HCT116 (cell line): ENCODE data around the gene PLG. TPM values are rescaled to one million over a fixed set of nuclear protein-coding genes. Genes with fewer than 3 reads are reported as not detected.

Experiments
- ATAC-seq: fragments of 200-7000 bp; cut with Tn5 transposase; 2 replicates; pipeline ENCODE4 v1.9.1; 2020; ENCODE audit warnings: mild to moderate bottlenecking, moderate library complexity
- BruUV-seq: library from RNA; stranded (reverse); fragments of 400-500 nt; replicated peaks from 2 replicates; lab custom pipeline; 2021; lab: Mats Ljungman, UMichigan
- CTCF ChIA-PET: fragments of 300-600 bp; sonication (Branson Sonifier 250); formaldehyde crosslinking; loops from one replicate; lab custom pipeline; 2021; ENCODE audit warnings: antibody characterized with exemption; lab: Charles Lee
- POLR2A ChIA-PET: fragments of 300-600, 350-600 bp; sonication (Branson Sonifier 250); formaldehyde crosslinking; loops from one replicate; lab custom pipeline; 2021; ENCODE audit warnings: antibody characterized with exemption; lab: Charles Lee
- RAD21 ChIA-PET, 2 experiments: fragments of 300-600 bp; sonication (Branson Sonifier 250); formaldehyde crosslinking; loops; one replicate each; lab custom pipeline; 2023; ENCODE audit warnings: low total read pairs in 2 of 2; ENCODE audit not compliant: uncharacterized antibody in 2 of 2, unreplicated experiment in 2 of 2, low non-redundant PET in 1 of 2; lab: Charles Lee
- DNase-seq: peaks from one replicate; pipeline ENCODE4 v3.0.0-alpha.2; 2010; ENCODE audit warnings: low read depth, low spot score
- H2AFZ ChIP-seq: fragments of 200-600 bp; shearing (Covaris generic), sonication (generic); 2 replicates; pipeline ENCODE4 v1.6.1; 2017; ENCODE audit warnings: low read depth, mixed run types, mixed read lengths, antibody characterized with exemption, low read length; ENCODE audit not compliant: poor library complexity, severe bottlenecking
- H3K27ac ChIP-seq: 2 replicates; pipeline ENCODE4 v1.5.1; 2012; ENCODE audit warnings: low read depth, low read length
- H3K27me3 ChIP-seq: fragments of 200-600 bp; sonication (generic); 2 replicates; pipeline ENCODE4 v1.6.1; 2016; ENCODE audit warnings: mixed run types, low read length, mixed read lengths; ENCODE audit not compliant: insufficient read depth
- H3K36me3 ChIP-seq, 2 experiments: fragments of 200-500 bp in 1 of 2; fragments of 200-600 bp in 1 of 2; sonication (Bioruptor generic) in 1 of 2; sonication (generic) in 1 of 2; 2 replicates each; pipeline versions ENCODE4 v1.5.1 to v1.6.1; 2014 to 2016; ENCODE audit warnings: low read length in 2 of 2, inconsistent platforms in 1 of 2, mixed read lengths in 1 of 2, mixed run types in 1 of 2; ENCODE audit not compliant: insufficient read depth in 2 of 2, control insufficient read depth in 1 of 2
- H3K4me1 ChIP-seq, 2 experiments: fragments of 200-600 bp in 1 of 2; sonication (generic) in 1 of 2; 2 replicates each; pipeline versions ENCODE4 v1.5.1 to v1.6.1; 2012 to 2017; ENCODE audit warnings: low read length in 2 of 2, inconsistent platforms in 1 of 2, mild to moderate bottlenecking in 1 of 2, mixed read lengths in 1 of 2, mixed run types in 1 of 2, moderate library complexity in 1 of 2; ENCODE audit not compliant: insufficient read depth in 2 of 2, control insufficient read depth in 1 of 2
- H3K4me2 ChIP-seq: fragments of 200-600 bp; sonication (generic); 2 replicates; pipeline ENCODE4 v1.6.1; 2017; ENCODE audit warnings: mixed run types, low read length, mixed read lengths
- H3K4me3 ChIP-seq, 2 experiments: fragments of 200-600 bp in 1 of 2; sonication (generic) in 1 of 2; replicated peaks in 1 of 2; 2 replicates each; pipeline ENCODE4 v1.5.1; 2011 to 2016; ENCODE audit warnings: low read length in 2 of 2, control low read depth in 1 of 2, low read depth in 1 of 2, mild to moderate bottlenecking in 1 of 2, mixed read lengths in 1 of 2, mixed run types in 1 of 2
- H3K79me2 ChIP-seq: fragments of 200-600 bp; sonication (generic); 2 replicates; pipeline ENCODE4 v1.6.1; 2017; ENCODE audit warnings: mild to moderate bottlenecking, mixed run types, low read length, moderate library complexity, mixed read lengths; ENCODE audit not compliant: insufficient read depth
- H3K9ac ChIP-seq: fragments of 200-600 bp; sonication (generic); 2 replicates; pipeline ENCODE4 v1.6.1; 2016; ENCODE audit warnings: low read length, mixed read lengths
- H3K9me2 ChIP-seq: fragments of 200-600 bp; sonication (generic), shearing (Covaris generic); 2 replicates; pipeline ENCODE4 v1.6.1; 2017; ENCODE audit warnings: mixed run types, mild to moderate bottlenecking, moderate library complexity; ENCODE audit not compliant: insufficient read depth
- H3K9me3 ChIP-seq, 2 experiments: fragments of 200-500 bp in 1 of 2; fragments of 200-600 bp in 1 of 2; sonication (Bioruptor generic) in 1 of 2; sonication (generic) in 1 of 2; 2 replicates each; pipeline ENCODE4 v1.6.1; 2014 to 2017; ENCODE audit warnings: low read length in 2 of 2, mixed read lengths in 2 of 2, inconsistent platforms in 1 of 2, low read depth in 1 of 2, mild to moderate bottlenecking in 1 of 2, mixed run types in 1 of 2, moderate library complexity in 1 of 2; ENCODE audit not compliant: control insufficient read depth in 1 of 2, insufficient read depth in 1 of 2
- H4K20me1 ChIP-seq: fragments of 200-600 bp; sonication (generic), shearing (Covaris generic); 2 replicates; pipeline ENCODE4 v1.6.1; 2017; ENCODE audit warnings: mixed run types, mild to moderate bottlenecking, moderate library complexity; ENCODE audit not compliant: insufficient read depth
- CBX3 ChIP-seq: IDR thresholded peaks from 2 replicates; pipeline ENCODE4 v1.6.1; 2012; ENCODE audit warnings: low read depth
- EGR1 ChIP-seq: IDR thresholded peaks from 2 replicates; pipeline ENCODE4 v1.6.1; 2012; ENCODE audit warnings: low read depth
- ELF1 ChIP-seq: IDR thresholded peaks from 2 replicates; pipeline ENCODE4 v1.6.1; 2012; ENCODE audit warnings: low read depth, borderline replicate concordance
- EZH2 ChIP-seq: fragments of 200-600 bp; sonication (generic); IDR thresholded peaks from 2 replicates; pipeline ENCODE4 v1.6.1; 2017; ENCODE audit warnings: antibody characterized with exemption, mixed run types
- FOSL1 ChIP-seq: IDR thresholded peaks from 2 replicates; pipeline ENCODE4 v1.6.1; 2012; ENCODE audit warnings: low read depth
- JUND ChIP-seq: IDR thresholded peaks from 2 replicates; pipeline ENCODE4 v1.6.1; 2012
- POLR2A ChIP-seq: IDR thresholded peaks from 2 replicates; pipeline ENCODE4 v1.7.0; 2011; ENCODE audit warnings: borderline replicate concordance; ENCODE audit not compliant: insufficient read depth, insufficient read length; ENCODE audit errors: extremely low read depth
- POLR2AphosphoS5 ChIP-seq: IDR thresholded peaks from 2 replicates; pipeline ENCODE4 v1.6.1; 2011; ENCODE audit warnings: mild to moderate bottlenecking, low read depth, low read length, moderate library complexity
- RAD21 ChIP-seq: IDR thresholded peaks from 2 replicates; pipeline ENCODE4 v1.6.1; 2012; ENCODE audit warnings: low read depth, mild to moderate bottlenecking
- SP1 ChIP-seq: IDR thresholded peaks from 2 replicates; pipeline ENCODE4 v1.6.1; 2012; ENCODE audit warnings: low read depth
- TCF7L2 ChIP-seq: IDR thresholded peaks from 2 replicates; pipeline ENCODE4 v1.7.0; 2011; ENCODE audit warnings: borderline replicate concordance, inconsistent platforms; ENCODE audit not compliant: insufficient read depth, insufficient read length; ENCODE audit errors: extremely low read depth
- YY1 ChIP-seq: IDR thresholded peaks from 2 replicates; pipeline ENCODE4 v1.6.1; 2011; ENCODE audit warnings: low read length, low read depth, moderate library complexity, mild to moderate bottlenecking; ENCODE audit not compliant: insufficient replicate concordance; ENCODE audit errors: extremely low read depth
- ZFX ChIP-seq: fragments of 450-650 bp; IDR thresholded peaks from 2 replicates; pipeline ENCODE4 v1.6.1; 2017
- ZNF274 ChIP-seq: fragments of 200-500 bp; sonication (Bioruptor generic); IDR thresholded peaks from 2 replicates; pipeline ENCODE4 v1.6.1; 2014; ENCODE audit warnings: mild to moderate bottlenecking, low read depth, low read length, inconsistent platforms
- intact Hi-C: fragments of 100-400 bp; cut with micrococcal nuclease; formaldehyde crosslinking; loops from 2 replicates; pipeline ENCODE4 v1.10.0; 2022
- total RNA-seq: library from RNA; stranded (reverse); gene quantifications from one replicate; pipeline ENCODE4 v1.2.1, GENCODE V29; 2021; ENCODE audit not compliant: unreplicated experiment
- TF ChIP-seq, protein P1 (sequence below), 3 experiments: fragments of 200-600 bp in 1 of 3; sonication (generic) in 1 of 3; IDR thresholded peaks in 2 of 3; conservative IDR thresholded peaks in 1 of 3; 2 replicates each; pipeline ENCODE4 v1.5.1; 2012 to 2017; ENCODE audit warnings: low read depth in 2 of 3, low read length in 2 of 3, antibody characterized with exemption in 1 of 3, borderline replicate concordance in 1 of 3, control low read depth in 1 of 3, mild to moderate bottlenecking in 1 of 3, mixed read lengths in 1 of 3, mixed run types in 1 of 3, moderate library complexity in 1 of 3; ENCODE audit not compliant: insufficient read depth in 1 of 3
- TF ChIP-seq, protein P2 (sequence below): IDR thresholded peaks from 2 replicates; pipeline ENCODE4 v1.6.1; 2012; ENCODE audit warnings: low read depth
- TF ChIP-seq, protein P3 (sequence below): IDR thresholded peaks from 2 replicates; pipeline ENCODE4 v1.6.1; 2012

The PLG gene
- total RNA-seq, 1 experiment from 2014 or later, result 0.69 TPM

GRCh38 chr6:160678230-160678629 lies 23.8 kb upstream of the PLG start:
- Histone ChIP-seq H3K4me2 (no peak overlapping the region), H3K9me3 (no peaks in the 10 kb centered on the region), H3K27ac (no peak overlapping the region), H3K9me2 (no peaks in the 10 kb centered on the region), H3K79me2 (no peaks in the 10 kb centered on the region), H2AFZ (no peak overlapping the region), H3K27me3 (no peaks in the 10 kb centered on the region), H3K36me3 (no peaks in the 10 kb centered on the region), H3K4me1 (no peaks in the 10 kb centered on the region), H4K20me1 (no peaks in the 10 kb centered on the region), H3K9ac (no peak overlapping the region), H3K4me3 (no peak overlapping the region)
- DNase-seq, result no peak
- ChIA-PET CTCF (no interaction called here), POLR2A (no interaction called here), RAD21 (interaction anchor here in 1 of 2 experiments (0.7 kb wide), 1 partner anchor 145 kb away, joined by 4 read pairs; no protein-coding TSS in a partner anchor)
- no TSS peak for BruUV-seq
- intact Hi-C loops, result no loop called here
- no peak for TF ChIP-seq TCF7L2
- no peak for TF ChIP-seq POLR2A
- no peak for TF ChIP-seq JUND
- TF ChIP-seq CBX3, result no peak
- TF ChIP-seq ZNF274, result no peak
- no peak for TF ChIP-seq YY1
- no peak for TF ChIP-seq FOSL1
- no peak for TF ChIP-seq POLR2AphosphoS5
- TF ChIP-seq EZH2, result no peak
- no peak for TF ChIP-seq SP1
- TF ChIP-seq, protein P1, sequence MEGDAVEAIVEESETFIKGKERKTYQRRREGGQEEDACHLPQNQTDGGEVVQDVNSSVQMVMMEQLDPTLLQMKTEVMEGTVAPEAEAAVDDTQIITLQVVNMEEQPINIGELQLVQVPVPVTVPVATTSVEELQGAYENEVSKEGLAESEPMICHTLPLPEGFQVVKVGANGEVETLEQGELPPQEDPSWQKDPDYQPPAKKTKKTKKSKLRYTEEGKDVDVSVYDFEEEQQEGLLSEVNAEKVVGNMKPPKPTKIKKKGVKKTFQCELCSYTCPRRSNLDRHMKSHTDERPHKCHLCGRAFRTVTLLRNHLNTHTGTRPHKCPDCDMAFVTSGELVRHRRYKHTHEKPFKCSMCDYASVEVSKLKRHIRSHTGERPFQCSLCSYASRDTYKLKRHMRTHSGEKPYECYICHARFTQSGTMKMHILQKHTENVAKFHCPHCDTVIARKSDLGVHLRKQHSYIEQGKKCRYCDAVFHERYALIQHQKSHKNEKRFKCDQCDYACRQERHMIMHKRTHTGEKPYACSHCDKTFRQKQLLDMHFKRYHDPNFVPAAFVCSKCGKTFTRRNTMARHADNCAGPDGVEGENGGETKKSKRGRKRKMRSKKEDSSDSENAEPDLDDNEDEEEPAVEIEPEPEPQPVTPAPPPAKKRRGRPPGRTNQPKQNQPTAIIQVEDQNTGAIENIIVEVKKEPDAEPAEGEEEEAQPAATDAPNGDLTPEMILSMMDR (IDR thresholded peaks at IDR 0.05 in 2 of 3, conservative IDR thresholded peaks at IDR 0.05 in 1 of 3; ENCODE audit: borderline replicate concordance in 1 of 3, insufficient read depth in 1 of 3, low read depth in 2 of 3, low read length in 2 of 3), result no peak
- TF ChIP-seq, protein P2, sequence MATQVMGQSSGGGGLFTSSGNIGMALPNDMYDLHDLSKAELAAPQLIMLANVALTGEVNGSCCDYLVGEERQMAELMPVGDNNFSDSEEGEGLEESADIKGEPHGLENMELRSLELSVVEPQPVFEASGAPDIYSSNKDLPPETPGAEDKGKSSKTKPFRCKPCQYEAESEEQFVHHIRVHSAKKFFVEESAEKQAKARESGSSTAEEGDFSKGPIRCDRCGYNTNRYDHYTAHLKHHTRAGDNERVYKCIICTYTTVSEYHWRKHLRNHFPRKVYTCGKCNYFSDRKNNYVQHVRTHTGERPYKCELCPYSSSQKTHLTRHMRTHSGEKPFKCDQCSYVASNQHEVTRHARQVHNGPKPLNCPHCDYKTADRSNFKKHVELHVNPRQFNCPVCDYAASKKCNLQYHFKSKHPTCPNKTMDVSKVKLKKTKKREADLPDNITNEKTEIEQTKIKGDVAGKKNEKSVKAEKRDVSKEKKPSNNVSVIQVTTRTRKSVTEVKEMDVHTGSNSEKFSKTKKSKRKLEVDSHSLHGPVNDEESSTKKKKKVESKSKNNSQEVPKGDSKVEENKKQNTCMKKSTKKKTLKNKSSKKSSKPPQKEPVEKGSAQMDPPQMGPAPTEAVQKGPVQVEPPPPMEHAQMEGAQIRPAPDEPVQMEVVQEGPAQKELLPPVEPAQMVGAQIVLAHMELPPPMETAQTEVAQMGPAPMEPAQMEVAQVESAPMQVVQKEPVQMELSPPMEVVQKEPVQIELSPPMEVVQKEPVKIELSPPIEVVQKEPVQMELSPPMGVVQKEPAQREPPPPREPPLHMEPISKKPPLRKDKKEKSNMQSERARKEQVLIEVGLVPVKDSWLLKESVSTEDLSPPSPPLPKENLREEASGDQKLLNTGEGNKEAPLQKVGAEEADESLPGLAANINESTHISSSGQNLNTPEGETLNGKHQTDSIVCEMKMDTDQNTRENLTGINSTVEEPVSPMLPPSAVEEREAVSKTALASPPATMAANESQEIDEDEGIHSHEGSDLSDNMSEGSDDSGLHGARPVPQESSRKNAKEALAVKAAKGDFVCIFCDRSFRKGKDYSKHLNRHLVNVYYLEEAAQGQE, result no peak
- TF ChIP-seq EGR1, result no peak
- TF ChIP-seq, protein P3, sequence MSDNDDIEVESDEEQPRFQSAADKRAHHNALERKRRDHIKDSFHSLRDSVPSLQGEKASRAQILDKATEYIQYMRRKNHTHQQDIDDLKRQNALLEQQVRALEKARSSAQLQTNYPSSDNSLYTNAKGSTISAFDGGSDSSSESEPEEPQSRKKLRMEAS, result no peak
- TF ChIP-seq ZFX, result no peak
- TF ChIP-seq ELF1, result no peak
- TF ChIP-seq RAD21, result no peak
- no peak for ATAC-seq
